Rectal smooth muscle tissue (tissue), 1 donor: Measurements from ENCODE around the gene COL4A6.

Experiments
- H3K27ac ChIP-seq: one replicate; pipeline ENCODE4 v1.7.0; 2013; ENCODE audit warnings: low read depth, low read length, inconsistent platforms
- H3K27me3 ChIP-seq: one replicate; pipeline ENCODE4 v1.7.0; 2013; ENCODE audit warnings: low read length; ENCODE audit not compliant: control insufficient read depth, insufficient read depth
- H3K36me3 ChIP-seq: one replicate; pipeline ENCODE4 v1.7.0; 2013; ENCODE audit warnings: low read length; ENCODE audit not compliant: control insufficient read depth, insufficient read depth
- H3K4me1 ChIP-seq: one replicate; pipeline ENCODE4 v1.7.0; 2013; ENCODE audit warnings: low read length; ENCODE audit not compliant: control insufficient read depth, insufficient read depth
- H3K4me3 ChIP-seq: one replicate; pipeline ENCODE4 v1.7.0; 2013; ENCODE audit warnings: low read length
- H3K9ac ChIP-seq: one replicate; pipeline ENCODE4 v1.7.0; 2013; ENCODE audit warnings: low read length

Gene COL4A6

GRCh38 chrX:108349210-108349609 is 89.0 kb downstream of the COL4A6 start:
- no peaks in the 10 kb centered on the region for H3K4me1 ChIP-seq
- no peaks in the 10 kb centered on the region for H3K36me3 ChIP-seq
- H3K27me3 ChIP-seq: peaks cover 2% of the 10 kb centered on the region
- no peak overlapping the region for H3K27ac ChIP-seq
- no peak overlapping the region for H3K4me3 ChIP-seq
- no peak overlapping the region for H3K9ac ChIP-seq

GRCh38 chrX:108348525-108348924 is 89.7 kb downstream of the COL4A6 start:
- Histone ChIP-seq H3K4me1 (no peaks in the 10 kb centered on the region), H3K27ac (no peak overlapping the region), H3K27me3 (peaks cover 2% of the 10 kb centered on the region), H3K36me3 (no peaks in the 10 kb centered on the region), H3K9ac (no peak overlapping the region), H3K4me3 (no peak overlapping the region)

- Histone ChIP-seq H3K27ac (no peak overlapping the region), H3K4me3 (no peak overlapping the region), H3K4me1 (no peaks in the 10 kb centered on the region), H3K36me3 (no peaks in the 10 kb centered on the region), H3K9ac (no peak overlapping the region), H3K27me3 (peaks cover 2% of the 10 kb centered on the region)
Measured at GRCh38 chrX:108347800-108348199, 90.4 kb downstream of the COL4A6 start.

GRCh38 chrX:108344216-108344615 is 94.0 kb downstream of the COL4A6 start:
- H3K27me3 ChIP-seq: peaks cover 2% of the 10 kb centered on the region
- no peak overlapping the region for H3K27ac ChIP-seq
- no peak overlapping the region for H3K4me3 ChIP-seq
- H3K4me1 ChIP-seq: no peaks in the 10 kb centered on the region
- H3K9ac ChIP-seq: no peak overlapping the region
- H3K36me3 ChIP-seq: no peaks in the 10 kb centered on the region

GRCh38 chrX:108341947-108342346 is 96.3 kb downstream of the COL4A6 start:
- Histone ChIP-seq H3K27me3 (no peaks in the 10 kb centered on the region), H3K9ac (no peak overlapping the region), H3K4me1 (no peaks in the 10 kb centered on the region), H3K36me3 (no peaks in the 10 kb centered on the region), H3K27ac (no peak overlapping the region), H3K4me3 (no peak overlapping the region)

GRCh38 chrX:108332281-108332680 is 105.9 kb downstream of the COL4A6 start:
- Histone ChIP-seq H3K36me3 (no peaks in the 10 kb centered on the region), H3K4me1 (no peaks in the 10 kb centered on the region), H3K9ac (no peak overlapping the region), H3K27ac (no peak overlapping the region), H3K27me3 (no peaks in the 10 kb centered on the region), H3K4me3 (no peak overlapping the region)

GRCh38 chrX:108331126-108331909 is 106.9 kb downstream of the COL4A6 start:
- Histone ChIP-seq H3K9ac (no peak overlapping the region), H3K27ac (no peak overlapping the region), H3K36me3 (no peaks in the 10 kb centered on the region), H3K4me3 (no peak overlapping the region), H3K27me3 (no peaks in the 10 kb centered on the region), H3K4me1 (no peaks in the 10 kb centered on the region)

- Histone ChIP-seq H3K27me3 (no peaks in the 10 kb centered on the region), H3K27ac (no peak overlapping the region), H3K36me3 (no peaks in the 10 kb centered on the region), H3K9ac (no peak overlapping the region), H3K4me1 (no peaks in the 10 kb centered on the region), H3K4me3 (no peak overlapping the region)
Measured at GRCh38 chrX:108323751-108324150, 114.5 kb downstream of the COL4A6 start.

- Histone ChIP-seq H3K9ac (no peak overlapping the region), H3K4me3 (no peak overlapping the region), H3K4me1 (no peaks in the 10 kb centered on the region), H3K36me3 (no peaks in the 10 kb centered on the region), H3K27ac (no peak overlapping the region), H3K27me3 (no peaks in the 10 kb centered on the region)
Measured at GRCh38 chrX:108322234-108322633, 116.0 kb downstream of the COL4A6 start.

- Histone ChIP-seq H3K36me3 (no peaks in the 10 kb centered on the region), H3K9ac (no peak overlapping the region), H3K27me3 (no peaks in the 10 kb centered on the region), H3K27ac (no peak overlapping the region), H3K4me3 (no peak overlapping the region), H3K4me1 (no peaks in the 10 kb centered on the region)
Measured at GRCh38 chrX:108316456-108316855, 121.8 kb downstream of the COL4A6 start.

GRCh38 chrX:108313669-108314068 is 124.6 kb downstream of the COL4A6 start:
- H3K27me3 ChIP-seq: no peaks in the 10 kb centered on the region
- no peak overlapping the region for H3K9ac ChIP-seq
- H3K27ac ChIP-seq: no peak overlapping the region

GRCh38 chrX:108312957-108313356 is 125.3 kb downstream of the COL4A6 start:
- Histone ChIP-seq H3K27ac (no peak overlapping the region), H3K4me1 (no peaks in the 10 kb centered on the region), H3K9ac (no peak overlapping the region), H3K36me3 (no peaks in the 10 kb centered on the region), H3K27me3 (no peaks in the 10 kb centered on the region), H3K4me3 (no peak overlapping the region)

More at GRCh38 chrX:108313669-108314068, 124.6 kb downstream of the COL4A6 start:
- Histone ChIP-seq H3K4me3 (no peak overlapping the region), H3K36me3 (no peaks in the 10 kb centered on the region), H3K4me1 (no peaks in the 10 kb centered on the region)

- Histone ChIP-seq H3K27ac (no peak overlapping the region), H3K9ac (no peak overlapping the region), H3K27me3 (no peaks in the 10 kb centered on the region)
Measured at GRCh38 chrX:108312011-108312410, 126.2 kb downstream of the COL4A6 start.

More at GRCh38 chrX:108312011-108312410, 126.2 kb downstream of the COL4A6 start:
- H3K4me1 ChIP-seq: no peaks in the 10 kb centered on the region
- no peak overlapping the region for H3K4me3 ChIP-seq
- H3K36me3 ChIP-seq: no peaks in the 10 kb centered on the region
